HG02884 (cell line): ENCODE measurements around the gene AOPEP.
"Not testable (repeated sequence)": the region's sequence is repeated elsewhere in the genome, so short reads cannot be mapped to it uniquely, and the experiment has no call there.

Experiments
- ATAC-seq: cut with Tn5 transposase; IDR thresholded peaks from one replicate; pipeline ENCODE4 v1.9.1; 2021; ENCODE audit warnings: mild to moderate bottlenecking, moderate library complexity; ENCODE audit not compliant: unreplicated experiment

The AOPEP gene

DNA sequence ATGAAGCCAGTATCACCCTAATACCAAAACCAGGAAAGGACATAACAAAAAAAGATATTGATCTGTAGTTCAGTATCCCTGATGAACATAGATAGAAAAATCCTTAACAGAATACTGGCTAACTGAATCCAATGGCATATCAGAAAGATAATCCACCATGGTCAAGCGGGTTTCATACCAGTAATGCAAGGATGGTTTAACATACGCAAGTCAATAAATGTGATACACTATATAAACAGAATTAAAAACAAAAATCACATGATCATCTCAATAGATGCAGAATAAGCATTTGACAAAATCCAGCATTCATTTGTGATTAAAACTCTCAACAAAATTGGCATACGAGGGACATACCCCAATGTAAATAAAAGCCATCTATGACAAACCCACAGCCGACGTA lies 110.9 kb downstream of the AOPEP start:
- ATAC-seq: no peak

DNA sequence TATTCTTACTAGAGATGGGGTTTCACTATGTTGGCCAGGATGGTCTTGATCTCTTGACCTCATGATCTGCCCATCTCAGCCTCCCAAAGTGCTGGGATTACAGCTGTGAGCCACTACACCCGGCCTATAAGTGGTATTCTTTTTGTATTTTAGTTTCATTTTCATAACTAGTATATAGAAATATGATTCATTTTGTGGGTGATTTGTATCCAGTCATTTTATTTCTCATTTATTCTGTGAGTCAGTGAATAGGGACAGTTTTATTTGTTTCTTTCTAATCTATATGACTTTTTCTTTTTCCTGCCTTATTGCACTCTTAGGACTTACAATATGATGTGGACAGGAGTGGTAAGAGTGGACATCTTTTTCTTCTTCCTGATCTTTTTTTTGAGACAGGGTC lies 112.9 kb downstream of the AOPEP start:
- no peak for ATAC-seq

DNA sequence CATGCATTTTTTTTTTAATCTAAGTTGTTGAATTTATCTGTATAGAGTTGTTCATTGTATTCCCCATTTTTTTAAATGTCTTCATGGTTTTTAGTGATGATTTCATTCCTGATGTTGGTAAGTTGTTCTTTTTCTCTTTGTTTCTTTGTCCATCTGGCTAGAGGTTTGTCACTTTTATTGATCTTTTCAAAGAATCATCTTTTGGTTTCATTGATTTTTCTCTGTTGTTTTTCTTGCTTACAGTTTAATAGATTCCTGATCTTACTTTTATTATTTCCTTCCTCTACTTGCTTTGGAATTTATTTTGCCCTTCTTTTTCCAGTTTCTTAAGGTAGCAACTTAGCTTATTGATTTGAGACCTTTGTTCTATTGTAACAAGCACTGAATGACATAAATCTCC lies 114.2 kb downstream of the AOPEP start:
- ATAC-seq: no peak

DNA sequence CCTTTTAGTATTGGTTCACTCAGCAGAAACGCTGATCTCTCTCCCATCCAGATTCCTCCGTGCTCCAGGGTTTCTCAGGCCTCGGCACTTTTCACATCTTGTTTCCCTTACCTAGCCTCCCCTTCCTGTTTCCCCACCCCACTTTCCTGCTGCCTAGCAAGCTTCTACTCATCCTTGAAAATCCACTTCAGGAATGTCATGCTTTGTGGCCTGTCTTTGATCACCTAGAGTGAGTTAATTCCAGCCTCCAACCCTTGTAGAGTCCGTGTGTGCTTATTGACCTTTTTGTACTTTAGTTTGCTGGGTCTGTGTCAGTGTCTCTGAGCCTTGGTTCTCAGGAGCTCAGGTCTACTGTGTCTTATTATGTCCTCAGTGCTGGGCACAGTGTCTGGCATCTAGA lies 116.6 kb downstream of the AOPEP start:
- ATAC-seq: no peak

DNA sequence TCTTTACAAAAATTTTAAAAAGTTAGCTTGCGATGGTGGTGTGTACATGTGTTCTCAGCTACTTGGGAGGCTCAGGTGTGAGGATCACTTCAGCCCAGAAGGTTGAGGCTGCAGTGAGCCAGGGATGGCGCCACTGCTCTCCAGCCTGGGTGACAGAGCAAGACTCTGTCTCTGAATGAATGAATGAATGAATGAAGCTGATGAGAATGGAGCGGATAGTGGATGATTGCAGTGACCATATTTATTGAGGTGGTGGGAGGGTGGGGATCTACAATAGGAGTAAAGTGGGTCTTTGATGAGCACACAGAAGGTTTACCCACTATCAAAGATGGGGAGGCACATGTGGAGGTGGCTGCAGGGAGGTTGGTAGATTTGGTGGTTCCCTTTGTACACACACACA lies 120.2 kb downstream of the AOPEP start:
- ATAC-seq: no peak

DNA sequence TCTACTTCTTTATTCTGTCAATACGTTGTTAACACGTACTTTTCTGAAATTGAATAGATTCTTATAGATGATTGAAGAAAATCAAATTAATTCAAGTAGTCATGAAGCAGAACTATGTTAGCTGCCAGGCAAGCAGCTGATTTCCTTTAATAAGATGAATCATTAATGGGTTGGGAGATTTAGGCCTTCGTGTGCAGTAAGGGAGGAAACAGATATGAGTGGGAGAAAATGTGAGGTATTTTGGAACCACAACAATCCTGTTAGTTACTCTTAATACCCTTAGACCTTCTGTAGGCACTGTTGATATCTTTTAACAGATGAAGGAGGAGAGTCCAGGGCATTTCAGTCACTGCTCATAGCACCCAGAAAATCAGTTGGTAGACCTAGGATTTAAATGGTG lies 121.0 kb downstream of the AOPEP start:
- ATAC-seq: no peak

DNA sequence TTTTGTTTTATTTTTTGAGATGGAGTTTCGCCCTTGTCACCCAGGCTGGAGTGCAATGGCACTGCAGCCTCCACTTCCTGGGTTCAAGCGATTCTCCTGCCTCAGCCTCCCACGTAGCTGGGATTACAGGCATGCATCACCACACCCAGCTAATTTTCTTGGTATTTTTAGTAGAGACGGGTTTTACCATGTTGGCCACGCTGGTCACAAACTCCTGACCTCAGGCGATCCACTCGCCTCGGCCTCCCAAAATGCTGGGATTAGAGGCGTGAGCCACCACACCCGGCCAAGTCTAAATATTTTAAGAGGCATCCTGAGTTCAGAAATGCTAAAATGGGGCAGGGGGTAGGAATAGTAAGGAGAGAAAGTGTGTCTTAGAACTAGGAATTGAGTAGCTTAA lies 122.3 kb downstream of the AOPEP start:
- ATAC-seq: not testable (repeated sequence)

DNA sequence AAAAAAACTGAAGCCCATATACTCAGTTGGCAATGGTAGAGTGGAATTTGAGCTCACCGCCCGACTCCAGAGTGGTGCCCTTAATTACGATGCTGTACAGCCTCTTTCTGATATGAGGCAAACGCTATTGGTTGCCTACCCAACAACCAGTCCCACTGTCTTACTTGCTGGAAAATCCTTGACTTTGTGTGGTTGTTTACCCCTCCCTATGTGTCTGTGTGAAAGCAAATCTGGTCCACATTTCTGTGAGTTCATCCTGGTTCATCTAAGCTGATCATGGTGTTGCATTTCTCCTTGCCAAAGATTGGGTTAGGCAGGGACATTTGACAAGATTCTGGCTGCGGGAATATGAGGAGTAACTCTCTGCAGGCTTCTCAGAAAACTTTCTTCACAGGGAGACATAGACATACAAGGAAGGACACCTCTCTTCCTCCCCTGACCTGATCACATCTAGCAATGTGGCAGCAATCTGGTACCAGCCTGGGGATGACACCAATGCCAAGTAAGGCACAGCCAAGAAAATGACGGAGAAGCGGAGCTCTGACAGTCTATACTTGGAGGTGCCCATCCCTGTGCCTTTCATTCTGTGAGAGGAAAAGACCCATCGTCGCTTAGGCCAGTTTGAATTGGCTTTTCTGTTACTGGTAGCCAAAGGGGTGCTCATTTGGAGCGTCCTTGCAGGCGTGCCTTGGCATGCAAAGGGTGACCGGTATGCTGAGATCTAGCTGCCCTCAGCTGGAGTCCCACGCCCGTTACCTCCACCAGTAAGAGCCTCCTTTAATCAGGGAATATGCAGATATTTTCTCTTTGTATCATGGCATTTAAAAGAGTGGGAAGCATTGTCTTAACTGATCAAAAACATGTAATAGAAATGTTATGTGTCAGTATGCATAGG lies 124.3 kb downstream of the AOPEP start:
- ATAC-seq: no peak

DNA sequence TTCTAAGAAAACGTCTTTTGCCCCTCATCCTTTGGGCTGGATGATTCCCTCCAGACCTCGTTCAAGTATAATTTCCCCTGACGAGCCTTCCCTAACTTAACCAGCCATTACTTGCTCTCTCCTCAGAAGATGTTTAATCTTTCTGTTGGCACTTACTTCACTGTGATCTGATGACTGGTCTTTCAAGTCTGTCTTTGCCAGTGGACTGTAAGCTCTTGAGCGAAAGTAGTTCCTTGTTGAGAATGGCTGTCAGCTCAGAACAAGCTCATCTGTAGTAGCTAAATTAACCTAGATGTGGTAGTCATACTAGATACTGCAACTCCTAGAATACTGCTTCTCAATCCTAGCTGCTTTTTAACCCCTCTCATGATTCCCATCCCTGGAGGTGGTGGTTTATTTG lies 125.0 kb downstream of the AOPEP start:
- ATAC-seq: no peak

DNA sequence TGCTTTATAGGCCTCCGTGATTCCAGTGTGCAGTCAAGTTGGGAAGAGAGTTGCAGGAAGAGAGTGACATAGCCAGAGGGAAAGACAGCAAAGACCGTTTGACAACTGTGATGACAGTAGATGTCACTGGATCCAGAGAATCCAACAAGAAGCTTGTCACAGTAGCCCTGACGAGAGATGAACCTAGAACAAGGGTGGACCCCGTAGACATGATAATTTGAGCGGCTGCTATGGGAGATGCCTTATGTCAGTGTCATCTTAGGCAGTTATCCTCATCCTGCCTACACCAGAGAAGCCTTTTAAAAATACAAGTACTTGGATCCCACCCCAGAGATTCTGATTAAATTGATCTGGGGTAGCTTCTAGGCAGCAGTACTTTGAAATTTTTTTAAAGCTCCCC lies 125.4 kb downstream of the AOPEP start:
- ATAC-seq: no peak

DNA sequence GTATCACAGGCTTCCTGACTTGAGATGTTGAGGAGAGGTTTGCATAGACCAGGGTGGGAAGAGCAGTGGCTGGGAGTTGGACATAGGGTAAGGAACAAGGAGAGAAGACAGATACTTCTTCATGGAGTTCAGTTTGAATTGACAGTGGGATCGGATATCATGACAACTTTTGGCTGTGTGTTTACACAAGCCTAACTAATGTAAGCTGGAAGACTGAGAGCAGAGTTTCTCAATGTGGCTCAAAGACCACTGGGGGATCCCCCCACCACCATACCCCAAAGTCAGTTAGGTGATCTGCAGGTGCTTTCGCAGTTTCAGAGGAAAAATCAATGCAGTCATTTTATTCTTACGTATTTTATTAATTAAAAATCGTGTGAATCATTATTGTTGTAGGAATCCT lies 125.9 kb downstream of the AOPEP start:
- no peak for ATAC-seq

DNA sequence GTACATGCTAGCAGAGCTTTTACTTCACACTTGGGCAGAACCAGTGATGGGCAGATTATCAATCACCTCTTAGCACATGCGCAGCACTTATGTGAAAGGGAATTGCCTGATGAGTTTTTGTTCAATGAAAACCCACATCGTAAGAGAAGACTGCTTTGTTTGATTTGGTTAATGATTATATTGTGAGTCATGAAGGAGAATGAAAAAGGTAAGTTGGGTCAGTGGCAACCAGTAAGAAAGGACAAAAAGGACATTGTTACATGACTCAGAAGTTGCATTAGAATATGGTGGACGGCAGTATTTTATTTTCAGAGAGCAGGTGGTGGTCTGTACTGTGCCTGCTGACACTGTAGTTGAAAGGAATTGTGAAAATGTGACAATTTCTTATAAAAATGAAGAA lies 127.4 kb downstream of the AOPEP start:
- no peak for ATAC-seq

DNA sequence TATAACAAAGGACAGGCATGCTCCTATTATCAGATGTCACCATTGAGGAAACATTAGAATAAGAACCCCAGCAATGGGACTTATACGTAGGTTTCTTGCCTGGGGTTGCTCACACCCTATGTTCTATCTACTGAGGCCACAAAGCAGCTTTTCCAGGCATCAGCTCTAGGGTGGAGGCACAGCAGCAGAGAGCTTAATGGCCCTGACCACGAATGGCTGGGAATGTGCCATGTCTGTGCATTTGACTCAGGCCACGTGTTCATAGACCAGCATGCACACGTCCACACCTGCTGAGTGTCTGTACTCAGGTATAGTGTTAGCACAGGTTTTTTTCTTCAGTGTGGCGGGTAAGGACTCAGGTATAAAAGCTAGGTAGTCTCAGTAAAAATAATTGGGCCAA lies 129.4 kb downstream of the AOPEP start:
- no peak for ATAC-seq

DNA sequence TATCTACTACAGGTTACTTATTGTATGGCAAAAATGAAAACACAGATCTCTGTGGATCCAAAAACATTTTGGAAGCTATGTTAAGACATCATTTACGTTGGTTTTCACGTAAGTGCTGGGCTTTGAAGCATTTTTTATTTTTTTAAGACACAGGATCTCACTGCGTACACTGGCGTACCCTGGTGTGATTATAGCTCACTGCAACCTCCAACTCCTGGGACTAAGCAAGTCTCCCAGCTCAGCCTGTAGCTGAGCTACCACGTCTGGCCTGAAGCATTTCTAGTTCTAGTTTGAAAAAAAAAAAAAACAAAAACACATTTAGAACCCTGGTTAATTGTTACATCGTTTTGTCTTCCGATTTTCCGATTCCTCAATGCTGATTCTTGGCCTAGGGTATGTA lies 131.3 kb downstream of the AOPEP start:
- no peak for ATAC-seq

DNA sequence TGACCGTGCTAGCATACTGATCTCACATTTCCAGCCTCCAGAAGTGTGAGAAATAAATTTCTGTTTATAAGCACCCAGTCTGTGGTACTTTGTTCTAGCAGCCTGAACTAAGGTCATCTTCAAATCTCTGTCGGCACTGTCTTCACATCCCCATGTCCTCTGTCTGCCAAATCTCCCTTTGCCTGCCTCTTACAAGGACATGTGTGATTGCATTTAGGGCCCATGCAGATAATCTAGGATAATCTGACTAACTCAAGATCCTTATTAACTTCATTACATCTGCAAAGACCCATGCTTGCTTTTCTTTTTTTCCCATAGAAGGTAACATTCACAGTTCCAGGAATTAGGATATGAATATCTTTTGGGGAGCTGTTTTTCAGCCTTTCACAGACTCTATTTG lies 132.7 kb downstream of the AOPEP start:
- ATAC-seq: no peak

DNA sequence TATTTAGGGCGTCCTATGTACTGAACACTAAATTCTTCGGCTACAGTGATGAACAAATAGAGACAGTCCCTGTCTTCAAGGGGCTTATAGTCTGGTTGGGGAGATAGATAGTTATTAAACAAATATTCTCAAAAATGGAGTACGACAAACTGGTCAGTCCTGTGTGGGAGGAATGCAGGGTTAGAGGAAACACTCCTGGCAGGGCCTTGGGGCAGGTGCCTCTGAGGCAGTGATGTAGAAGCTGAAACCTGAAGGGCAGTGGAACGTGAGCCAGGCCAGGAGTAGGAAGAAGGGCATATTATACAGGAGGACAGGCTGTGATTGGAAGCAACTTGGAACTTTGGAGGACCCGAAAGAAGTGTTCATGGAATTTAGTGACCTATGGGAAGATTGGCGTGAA lies 133.4 kb downstream of the AOPEP start:
- ATAC-seq: no peak

DNA sequence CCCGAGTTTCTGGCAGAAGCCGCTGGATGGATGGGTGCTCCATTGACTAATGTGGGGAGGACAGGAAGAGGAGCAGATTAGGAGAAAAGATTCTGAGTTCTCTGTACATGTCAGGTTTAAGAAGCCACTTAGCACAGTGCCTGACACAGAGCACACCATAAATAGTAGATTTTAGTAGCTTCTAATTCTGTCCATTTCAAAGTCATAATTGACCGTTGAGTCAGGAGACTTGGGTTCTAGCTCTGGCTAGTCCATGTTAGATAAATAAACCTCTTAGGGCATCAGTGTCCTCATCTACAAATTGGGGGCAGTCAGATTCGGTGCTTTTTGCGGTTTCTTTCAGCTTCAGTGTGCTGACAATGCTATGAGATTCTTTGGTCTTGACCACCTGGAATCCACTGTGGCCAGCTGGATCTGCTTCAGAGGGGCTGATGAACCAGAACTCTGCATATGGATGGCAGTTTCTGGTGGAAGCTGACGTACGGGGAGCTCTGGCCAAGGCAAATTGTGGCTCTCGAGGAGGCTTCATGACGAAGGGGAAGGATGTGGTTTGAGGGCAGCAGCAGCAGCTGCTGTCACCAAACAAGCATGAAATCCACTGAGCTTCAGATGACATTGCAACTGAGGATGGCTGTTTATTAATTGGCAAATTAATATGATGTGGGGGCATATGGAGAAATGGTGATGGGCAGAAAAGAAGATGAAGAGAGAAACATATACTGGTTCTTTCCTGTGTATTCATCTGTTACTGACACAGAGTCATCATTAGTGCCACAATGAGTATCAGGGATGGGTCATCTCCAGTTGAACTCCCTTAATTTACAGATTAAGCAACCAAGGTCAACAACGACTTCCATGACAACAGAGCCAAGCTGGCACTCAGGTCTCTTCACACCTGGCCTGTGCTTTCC lies 134.4 kb downstream of the AOPEP start:
- ATAC-seq: peak; percentile 95

DNA sequence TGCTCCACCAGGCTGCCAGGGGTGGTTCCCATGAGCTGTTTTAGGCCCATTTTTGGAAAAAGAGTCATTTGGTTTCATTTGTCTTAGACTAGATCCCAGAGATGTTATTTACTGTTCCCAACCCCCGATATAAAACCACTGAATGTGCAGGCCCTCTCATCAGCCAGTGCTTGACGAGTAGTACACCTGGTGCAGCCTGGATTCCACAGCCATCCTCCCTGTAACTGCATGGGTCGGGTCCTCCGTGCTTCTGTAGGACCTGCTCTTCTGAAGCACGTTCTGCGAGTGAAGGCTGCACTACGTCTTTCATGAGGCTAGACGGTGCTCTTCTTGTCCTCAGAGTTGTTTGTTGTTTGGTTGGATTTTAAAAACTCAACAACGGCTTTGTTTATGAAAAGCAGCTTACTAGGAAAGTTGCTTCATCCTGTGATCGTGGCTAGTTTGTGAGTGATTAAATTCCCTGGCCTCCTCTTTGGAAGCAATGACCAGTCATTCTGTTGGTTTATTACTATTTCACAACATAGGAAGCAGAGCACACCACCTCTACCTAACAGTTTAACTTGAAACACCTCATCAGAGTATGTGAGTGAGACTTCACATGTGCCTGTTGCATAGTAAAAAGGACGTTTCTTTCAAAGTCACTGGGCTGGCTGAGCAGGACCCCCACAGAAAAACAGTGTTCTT lies 135.2 kb downstream of the AOPEP start:
- no peak for ATAC-seq

DNA sequence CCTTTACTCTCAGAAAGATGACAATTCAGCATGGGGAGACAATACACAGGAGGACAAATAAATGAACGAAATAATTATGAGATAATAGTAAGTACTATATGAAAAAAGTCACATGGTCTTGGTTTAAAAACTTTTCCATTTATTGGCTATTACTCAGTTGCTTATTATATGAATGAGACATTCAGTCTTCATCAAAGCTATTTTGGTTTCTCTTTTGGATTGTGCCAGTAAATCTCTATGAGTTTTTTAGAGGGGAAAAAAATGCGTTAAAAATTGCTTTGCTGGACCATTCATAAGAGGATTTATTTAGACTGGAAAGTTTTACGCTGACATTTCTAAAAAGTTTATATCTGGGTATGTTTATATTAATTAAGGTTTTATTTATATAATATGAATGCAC lies 137.7 kb downstream of the AOPEP start:
- no peak for ATAC-seq

DNA sequence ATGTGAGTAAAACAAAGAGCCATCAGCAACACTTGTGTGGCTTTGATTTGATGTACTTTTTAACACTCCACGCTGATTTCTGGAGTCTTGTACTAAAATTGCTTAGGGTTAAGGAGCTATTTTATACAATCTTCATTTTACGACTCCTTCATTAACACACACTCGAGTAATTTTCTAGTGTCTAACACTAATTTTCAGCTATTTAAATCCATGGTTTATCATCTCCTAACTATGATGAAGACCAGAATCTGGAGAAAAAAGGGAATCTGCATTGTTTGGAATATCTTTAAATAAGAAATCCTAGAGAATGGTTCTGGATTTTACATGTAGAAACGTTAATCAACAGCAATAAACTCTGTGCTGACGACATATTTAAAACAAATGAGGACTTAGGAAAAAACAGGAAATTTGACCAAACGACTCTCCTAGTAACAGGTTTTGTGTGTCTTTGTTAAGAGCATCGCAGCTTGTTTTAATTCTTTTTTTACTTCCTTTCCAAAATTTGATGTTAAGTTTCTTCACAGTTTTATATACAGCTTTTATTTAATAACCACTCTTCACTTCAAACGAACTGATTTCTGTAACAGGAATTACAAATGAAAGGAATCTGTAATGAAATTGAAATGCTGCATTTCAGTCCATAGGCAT lies 138.5 kb downstream of the AOPEP start:
- ATAC-seq: no peak
